ENCODE data around the gene BCORL1. TPM values are rescaled to one million over a fixed set of nuclear protein-coding genes. Genes with fewer than 3 reads are reported as not detected.
A peak's percentile ranks its signal among the peaks of the same experiment; 100 is the strongest.

BCORL1 gene
- total RNA-seq, 2 donors from 2014 or later, result 8.0 to 10.8 TPM

- no peaks in the 10 kb centered on the region for H3K27me3 Mint-ChIP-seq
- no peak overlapping the region for H3K27ac Mint-ChIP-seq
- DNase-seq (no peak), ATAC-seq (no peak)
- H3K4me3 Mint-ChIP-seq, result no peak overlapping the region
- no peaks in the 10 kb centered on the region for H3K9me3 ChIP-seq (ENCODE audit: control insufficient read depth, low read length, poor library complexity, severe bottlenecking)
- H3K36me3 Mint-ChIP-seq (ENCODE audit: low read depth), result no peaks in the 10 kb centered on the region
- no peaks in the 10 kb centered on the region for H3K4me1 Mint-ChIP-seq
Observed at GRCh38 chrX:130034178-130034577, 51.7 kb downstream of the BCORL1 start.

- H3K27me3 Mint-ChIP-seq, result no peaks in the 10 kb centered on the region
- DNase-seq (no peak), ATAC-seq (no peak)
- no peaks in the 10 kb centered on the region for H3K4me1 Mint-ChIP-seq
- no peaks in the 10 kb centered on the region for H3K9me3 ChIP-seq (ENCODE audit: control insufficient read depth, low read length, poor library complexity, severe bottlenecking)
- no peak overlapping the region for H3K4me3 Mint-ChIP-seq
- no peaks in the 10 kb centered on the region for H3K36me3 Mint-ChIP-seq (ENCODE audit: low read depth)
- no peak overlapping the region for H3K27ac Mint-ChIP-seq
Observed at GRCh38 chrX:130039847-130040246, 57.4 kb downstream of the BCORL1 start.

- no peaks in the 10 kb centered on the region for H3K27me3 Mint-ChIP-seq
Observed at GRCh38 chrX:130047416-130047815, 65.0 kb downstream of the BCORL1 start.

GRCh38 chrX:130048686-130049222 lies 66.3 kb downstream of the BCORL1 start:
- no peaks in the 10 kb centered on the region for H3K4me1 Mint-ChIP-seq
- H3K27me3 Mint-ChIP-seq, result no peaks in the 10 kb centered on the region
- no peak overlapping the region for H3K4me3 Mint-ChIP-seq
- H3K36me3 Mint-ChIP-seq (ENCODE audit: low read depth), result peaks cover 3% of the 10 kb centered on the region
- DNase-seq (no peak), ATAC-seq (no peak)
- no peaks in the 10 kb centered on the region for H3K9me3 ChIP-seq (ENCODE audit: control insufficient read depth, low read length, poor library complexity, severe bottlenecking)
- no peak overlapping the region for H3K27ac Mint-ChIP-seq

More at GRCh38 chrX:130047416-130047815, 65.0 kb downstream of the BCORL1 start:
- Mint-ChIP-seq H3K4me3 (no peak overlapping the region), H3K4me1 (no peaks in the 10 kb centered on the region), H3K36me3 (ENCODE audit: low read depth) (peaks cover 3% of the 10 kb centered on the region), H3K27ac (no peak overlapping the region)
- H3K9me3 ChIP-seq (ENCODE audit: control insufficient read depth, low read length, poor library complexity, severe bottlenecking), result no peaks in the 10 kb centered on the region
- DNase-seq, result no peak
- no peak for ATAC-seq

GRCh38 chrX:130049821-130050220 lies 67.4 kb downstream of the BCORL1 start:
- H3K9me3 ChIP-seq (ENCODE audit: control insufficient read depth, low read length, poor library complexity, severe bottlenecking), result no peaks in the 10 kb centered on the region
- Mint-ChIP-seq H3K27ac (no peak overlapping the region), H3K4me1 (no peaks in the 10 kb centered on the region), H3K4me3 (no peak overlapping the region), H3K36me3 (ENCODE audit: low read depth) (peaks cover 3% of the 10 kb centered on the region), H3K27me3 (no peaks in the 10 kb centered on the region)
- ATAC-seq (no peak), DNase-seq (no peak)

- H3K27ac Mint-ChIP-seq, result no peak overlapping the region
Observed at GRCh38 chrX:130051176-130051845, 68.9 kb downstream of the BCORL1 start.

GRCh38 chrX:130053236-130053635 lies 70.8 kb downstream of the BCORL1 start:
- no peak overlapping the region for H3K27ac Mint-ChIP-seq
- DNase-seq, result no peak
- no peak for ATAC-seq

More at GRCh38 chrX:130051176-130051845, 68.9 kb downstream of the BCORL1 start:
- no peak for DNase-seq
- no peaks in the 10 kb centered on the region for H3K9me3 ChIP-seq (ENCODE audit: control insufficient read depth, low read length, poor library complexity, severe bottlenecking)
- Mint-ChIP-seq H3K4me1 (peaks cover 2% of the 10 kb centered on the region), H3K27me3 (no peaks in the 10 kb centered on the region), H3K4me3 (no peak overlapping the region), H3K36me3 (ENCODE audit: low read depth) (peaks cover 3% of the 10 kb centered on the region)
- no peak for ATAC-seq

GRCh38 chrX:130055103-130055502 lies 72.7 kb downstream of the BCORL1 start:
- H3K36me3 Mint-ChIP-seq (ENCODE audit: low read depth), result no peaks in the 10 kb centered on the region
- no peak overlapping the region for H3K4me3 Mint-ChIP-seq
- ATAC-seq (no peak), DNase-seq (no peak)
- peaks cover 6% of the 10 kb centered on the region for H3K4me1 Mint-ChIP-seq
- H3K27ac Mint-ChIP-seq, result no peak overlapping the region
- H3K9me3 ChIP-seq (ENCODE audit: control insufficient read depth, low read length, poor library complexity, severe bottlenecking), result no peaks in the 10 kb centered on the region
- no peaks in the 10 kb centered on the region for H3K27me3 Mint-ChIP-seq

More at GRCh38 chrX:130053236-130053635, 70.8 kb downstream of the BCORL1 start:
- H3K4me1 Mint-ChIP-seq, result peaks cover 2% of the 10 kb centered on the region
- no peak overlapping the region for H3K4me3 Mint-ChIP-seq
- H3K36me3 Mint-ChIP-seq (ENCODE audit: low read depth), result no peaks in the 10 kb centered on the region
- no peaks in the 10 kb centered on the region for H3K9me3 ChIP-seq (ENCODE audit: control insufficient read depth, low read length, poor library complexity, severe bottlenecking)
- no peaks in the 10 kb centered on the region for H3K27me3 Mint-ChIP-seq

- no peak for ATAC-seq
- no peak for DNase-seq
- Mint-ChIP-seq H3K4me1 (peaks cover 6% of the 10 kb centered on the region), H3K27ac (no peak overlapping the region), H3K4me3 (no peak overlapping the region), H3K36me3 (ENCODE audit: low read depth) (no peaks in the 10 kb centered on the region), H3K27me3 (no peaks in the 10 kb centered on the region)
- H3K9me3 ChIP-seq (ENCODE audit: control insufficient read depth, low read length, poor library complexity, severe bottlenecking), result no peaks in the 10 kb centered on the region
Observed at GRCh38 chrX:130055899-130056298, 73.5 kb downstream of the BCORL1 start.

- Mint-ChIP-seq H3K36me3 (ENCODE audit: low read depth) (no peaks in the 10 kb centered on the region), H3K27ac (no peak overlapping the region), H3K4me3 (no peak overlapping the region), H3K27me3 (no peaks in the 10 kb centered on the region), H3K4me1 (peaks cover 6% of the 10 kb centered on the region)
- ATAC-seq (no peak), DNase-seq (no peak)
- H3K9me3 ChIP-seq (ENCODE audit: control insufficient read depth, low read length, poor library complexity, severe bottlenecking), result no peaks in the 10 kb centered on the region
Observed at GRCh38 chrX:130057209-130057608, 74.8 kb downstream of the BCORL1 start.

GRCh38 chrX:130058652-130059051 lies 76.2 kb downstream of the BCORL1 start:
- peak overlapping the region; percentile 3 for H3K27ac Mint-ChIP-seq
- H3K36me3 Mint-ChIP-seq (ENCODE audit: low read depth), result no peaks in the 10 kb centered on the region
- peaks cover 6% of the 10 kb centered on the region for H3K4me1 Mint-ChIP-seq

GRCh38 chrX:130060122-130061069 lies 78.0 kb downstream of the BCORL1 start:
- DNase-seq (peak; percentile 72 to 82 (median 77)), ATAC-seq (peak; percentile 89)
- Mint-ChIP-seq H3K4me1 (peaks cover 10% of the 10 kb centered on the region), H3K4me3 (peak overlapping the region; percentile 63), H3K27ac (no peak overlapping the region), H3K36me3 (ENCODE audit: low read depth) (no peaks in the 10 kb centered on the region), H3K27me3 (no peaks in the 10 kb centered on the region)
- no peaks in the 10 kb centered on the region for H3K9me3 ChIP-seq (ENCODE audit: control insufficient read depth, low read length, poor library complexity, severe bottlenecking)

More at GRCh38 chrX:130058652-130059051, 76.2 kb downstream of the BCORL1 start:
- Mint-ChIP-seq H3K4me3 (no peak overlapping the region), H3K27me3 (no peaks in the 10 kb centered on the region)
- no peak for DNase-seq
- no peak for ATAC-seq
- H3K9me3 ChIP-seq (ENCODE audit: control insufficient read depth, low read length, poor library complexity, severe bottlenecking), result no peaks in the 10 kb centered on the region

GRCh38 chrX:130066975-130067615 lies 84.7 kb downstream of the BCORL1 start:
- Mint-ChIP-seq H3K36me3 (ENCODE audit: low read depth) (peaks cover 2% of the 10 kb centered on the region), H3K27ac (no peak overlapping the region), H3K4me3 (no peak overlapping the region), H3K4me1 (peaks cover 4% of the 10 kb centered on the region), H3K27me3 (no peaks in the 10 kb centered on the region)
- DNase-seq (no peak), ATAC-seq (no peak)
- H3K9me3 ChIP-seq (ENCODE audit: control insufficient read depth, low read length, poor library complexity, severe bottlenecking), result no peaks in the 10 kb centered on the region

All from T-helper 17 cell (primary cell).